Transverse colon (tissue), 3 donors: Measurements from ENCODE around the gene NDUFAF4.

Source experiments
- POLR2A ChIP-seq: fragments of 450-650 bp; IDR thresholded peaks from one replicate; pipeline ENCODE4 v1.6.1; 2016; ENCODE audit warnings: antibody characterized with exemption, mild to moderate bottlenecking, moderate library complexity
- TF ChIP-seq, protein P1 (sequence below), 5 experiments: fragments of 200-600 bp in 3 of 5; fragments of 450-650 bp in 2 of 5; sonication (generic) in 3 of 5; IDR thresholded peaks; 1 replicate in 2 of 5; 2 replicates in 3 of 5; pipeline ENCODE4 v1.5.1; 2016 to 2017; ENCODE audit warnings: antibody characterized with exemption in 5 of 5, inconsistent platforms in 3 of 5, mild to moderate bottlenecking in 2 of 5, moderate library complexity in 1 of 5

DNA sequence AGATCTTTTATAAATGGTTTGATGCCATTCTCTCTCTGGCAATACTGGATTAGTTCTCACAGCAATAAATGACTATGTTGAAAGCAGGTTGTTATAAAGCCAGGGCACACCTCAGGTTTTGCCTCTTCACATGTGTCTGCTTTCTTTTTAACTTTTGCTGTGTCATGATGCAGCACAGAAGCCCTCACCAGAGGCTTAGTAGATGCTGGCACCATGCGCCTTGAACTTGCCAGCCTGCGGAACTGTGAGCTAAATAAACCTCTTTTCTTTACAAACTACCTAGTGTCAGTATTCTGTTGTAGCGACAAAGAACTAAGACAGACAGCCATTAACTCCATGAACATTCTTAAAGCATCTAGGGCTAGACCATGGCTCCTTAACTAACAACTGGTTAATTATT, 45.1 kb downstream of the NDUFAF4 start:
- no peak for TF ChIP-seq POLR2A
- TF ChIP-seq, protein P1, sequence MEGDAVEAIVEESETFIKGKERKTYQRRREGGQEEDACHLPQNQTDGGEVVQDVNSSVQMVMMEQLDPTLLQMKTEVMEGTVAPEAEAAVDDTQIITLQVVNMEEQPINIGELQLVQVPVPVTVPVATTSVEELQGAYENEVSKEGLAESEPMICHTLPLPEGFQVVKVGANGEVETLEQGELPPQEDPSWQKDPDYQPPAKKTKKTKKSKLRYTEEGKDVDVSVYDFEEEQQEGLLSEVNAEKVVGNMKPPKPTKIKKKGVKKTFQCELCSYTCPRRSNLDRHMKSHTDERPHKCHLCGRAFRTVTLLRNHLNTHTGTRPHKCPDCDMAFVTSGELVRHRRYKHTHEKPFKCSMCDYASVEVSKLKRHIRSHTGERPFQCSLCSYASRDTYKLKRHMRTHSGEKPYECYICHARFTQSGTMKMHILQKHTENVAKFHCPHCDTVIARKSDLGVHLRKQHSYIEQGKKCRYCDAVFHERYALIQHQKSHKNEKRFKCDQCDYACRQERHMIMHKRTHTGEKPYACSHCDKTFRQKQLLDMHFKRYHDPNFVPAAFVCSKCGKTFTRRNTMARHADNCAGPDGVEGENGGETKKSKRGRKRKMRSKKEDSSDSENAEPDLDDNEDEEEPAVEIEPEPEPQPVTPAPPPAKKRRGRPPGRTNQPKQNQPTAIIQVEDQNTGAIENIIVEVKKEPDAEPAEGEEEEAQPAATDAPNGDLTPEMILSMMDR (IDR thresholded peaks at IDR 0.05), result no peak
